Lower leg skin (tissue), 3 donors: ENCODE data around the gene GPR137B.
"Not testable (repeated sequence)": the region's sequence is repeated elsewhere in the genome, so short reads cannot be mapped to it uniquely, and the experiment has no call there.

ENCODE experiments used
- CTCF ChIP-seq, 3 donors: fragments of 450-650 bp; IDR thresholded peaks; one replicate each; pipeline ENCODE4 v1.5.1; 2016; ENCODE audit warnings: antibody characterized with exemption in 3 of 3, mild to moderate bottlenecking in 3 of 3, moderate library complexity in 2 of 3
- POLR2A ChIP-seq, 2 donors: fragments of 450-650 bp; IDR thresholded peaks; one replicate each; pipeline ENCODE4 v1.6.1; 2016 to 2017; ENCODE audit warnings: antibody characterized with exemption in 2 of 2, mild to moderate bottlenecking in 1 of 2, moderate library complexity in 1 of 2

DNA sequence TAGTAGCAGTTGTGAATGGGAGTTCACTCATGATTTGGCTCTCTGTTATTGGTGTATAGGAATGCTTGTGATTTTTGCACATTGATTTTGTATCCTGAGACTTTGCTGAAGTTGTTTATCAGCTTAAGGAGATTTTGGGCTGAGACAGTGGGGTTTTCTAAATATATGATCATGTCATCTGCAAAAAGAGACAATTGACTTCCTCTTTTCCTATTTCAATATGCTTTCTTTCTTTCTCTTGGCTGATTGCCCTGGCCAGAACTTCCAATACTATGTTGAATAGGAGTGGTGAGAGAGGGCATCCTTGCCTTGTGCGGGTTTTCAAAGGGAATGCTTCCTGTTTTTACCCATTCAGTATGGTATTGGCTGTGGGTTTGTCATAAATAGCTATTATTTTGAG, 45.7 kb downstream of the GPR137B start:
- not testable (repeated sequence) for TF ChIP-seq CTCF, POLR2A (IDR thresholded peaks at IDR 0.05)
